Smooth muscle cell (in vitro differentiated cells): Measurements from ENCODE around the gene ABCB6. TPM values are rescaled to one million over a fixed set of nuclear protein-coding genes. Genes with fewer than 3 reads are reported as not detected.
A peak's percentile ranks its signal among the peaks of the same experiment; 100 is the strongest.

Experiments
- DNase-seq: peaks from one replicate; lab custom pipeline; 2025; ENCODE audit not compliant: unreplicated experiment; lab: John Stamatoyannopoulos, UW
- H2AFZ ChIP-seq: fragments of 200-600 bp; sonication (generic); 2 replicates; pipeline ENCODE4 v1.6.0; 2016; ENCODE audit warnings: antibody characterized with exemption, low read depth, mild to moderate bottlenecking
- H3F3A ChIP-seq: fragments of 200-600 bp; sonication (generic); 2 replicates; pipeline ENCODE4 v1.6.0; 2017; ENCODE audit warnings: antibody characterized with exemption, low read depth
- H3K27ac ChIP-seq: fragments of 200-600 bp; sonication (generic); 2 replicates; pipeline ENCODE4 v1.5.1; 2016; ENCODE audit warnings: low read depth, mild to moderate bottlenecking
- H3K27me3 ChIP-seq: fragments of 200-600 bp; sonication (generic); 2 replicates; pipeline ENCODE4 v1.6.1; 2016; ENCODE audit warnings: low read depth, mild to moderate bottlenecking
- H3K36me3 ChIP-seq: fragments of 200-600 bp; sonication (generic); 2 replicates; pipeline ENCODE4 v1.5.1; 2016; ENCODE audit warnings: low read depth
- H3K4me1 ChIP-seq: fragments of 200-600 bp; sonication (generic); 2 replicates; pipeline ENCODE4 v1.5.1; 2016; ENCODE audit warnings: low read depth
- H3K4me2 ChIP-seq: fragments of 200-600 bp; sonication (generic); 2 replicates; pipeline ENCODE4 v1.6.0; 2016; ENCODE audit warnings: mild to moderate bottlenecking
- H3K4me3 ChIP-seq: fragments of 200-600 bp; sonication (generic); 2 replicates; pipeline ENCODE4 v1.5.1; 2016; ENCODE audit warnings: mild to moderate bottlenecking
- H3K79me2 ChIP-seq: fragments of 200-600 bp; sonication (generic); 2 replicates; pipeline ENCODE4 v1.6.0; 2016; ENCODE audit warnings: low read depth, mild to moderate bottlenecking
- H3K9ac ChIP-seq: fragments of 200-600 bp; sonication (generic); 2 replicates; pipeline ENCODE4 v1.6.0; 2016; ENCODE audit warnings: low read depth
- H3K9me3 ChIP-seq: fragments of 200-600 bp; sonication (generic); replicated peaks from 2 replicates; pipeline ENCODE4 v1.5.1; 2016; ENCODE audit warnings: low read depth
- H4K20me1 ChIP-seq: fragments of 200-600 bp; sonication (generic); 2 replicates; pipeline ENCODE4 v1.6.0; 2016; ENCODE audit warnings: low read depth
- WGBS: methylation state at CpG from one replicate; pipeline ENCODE4 v1.1.7; 2016; ENCODE audit warnings: low lambda C conversion rate; 5-methylcytosine and 5-hydroxymethylcytosine counted together
- polyA plus RNA-seq: library from polyadenylated mRNA; unstranded; fragments of >200 nt; fragmentation: Nextera tagmentation; extraction: Ambion mirVana; gene quantifications from 2 replicates; pipeline ENCODE4 v1.2.1, GENCODE V29; 2016
- total RNA-seq: library from RNA; depleted of rRNA; stranded (reverse); fragments of >200 nt; gene quantifications from 2 replicates; pipeline ENCODE4 v1.2.3, GENCODE V29; 2014
- TF ChIP-seq, protein P1 (sequence below): fragments of 200-600 bp; sonication (generic); IDR thresholded peaks from 2 replicates; pipeline ENCODE4 v1.5.1; 2017; ENCODE audit warnings: borderline replicate concordance, mild to moderate bottlenecking, antibody characterized with exemption; ENCODE audit not compliant: insufficient read depth, poor library complexity, severe bottlenecking

ABCB6 gene
- total and polyA plus RNA-seq, 2 experiments from 2014 or later, result 18.2 to 41.3 TPM

GRCh38 chr2:219228911-219229304 lies 10.2 kb upstream of the ABCB6 start:
- Histone ChIP-seq H4K20me1 (peaks cover 8% of the 10 kb centered on the region), H3K27me3 (no peaks in the 10 kb centered on the region), H3K4me3 (peak overlapping the region; percentile 99), H3K9me3 (no peaks in the 10 kb centered on the region), H3K79me2 (peaks cover 46% of the 10 kb centered on the region), H3F3A (peaks cover 7% of the 10 kb centered on the region), H3K36me3 (peaks cover 13% of the 10 kb centered on the region), H2AFZ (peak overlapping the region; percentile 50), H3K9ac (peak overlapping the region; percentile 96), H3K4me2 (peak overlapping the region; percentile 99), H3K27ac (peak overlapping the region; percentile 96), H3K4me1 (peaks cover 18% of the 10 kb centered on the region)
- no peak for DNase-seq
- TF ChIP-seq, protein P1, sequence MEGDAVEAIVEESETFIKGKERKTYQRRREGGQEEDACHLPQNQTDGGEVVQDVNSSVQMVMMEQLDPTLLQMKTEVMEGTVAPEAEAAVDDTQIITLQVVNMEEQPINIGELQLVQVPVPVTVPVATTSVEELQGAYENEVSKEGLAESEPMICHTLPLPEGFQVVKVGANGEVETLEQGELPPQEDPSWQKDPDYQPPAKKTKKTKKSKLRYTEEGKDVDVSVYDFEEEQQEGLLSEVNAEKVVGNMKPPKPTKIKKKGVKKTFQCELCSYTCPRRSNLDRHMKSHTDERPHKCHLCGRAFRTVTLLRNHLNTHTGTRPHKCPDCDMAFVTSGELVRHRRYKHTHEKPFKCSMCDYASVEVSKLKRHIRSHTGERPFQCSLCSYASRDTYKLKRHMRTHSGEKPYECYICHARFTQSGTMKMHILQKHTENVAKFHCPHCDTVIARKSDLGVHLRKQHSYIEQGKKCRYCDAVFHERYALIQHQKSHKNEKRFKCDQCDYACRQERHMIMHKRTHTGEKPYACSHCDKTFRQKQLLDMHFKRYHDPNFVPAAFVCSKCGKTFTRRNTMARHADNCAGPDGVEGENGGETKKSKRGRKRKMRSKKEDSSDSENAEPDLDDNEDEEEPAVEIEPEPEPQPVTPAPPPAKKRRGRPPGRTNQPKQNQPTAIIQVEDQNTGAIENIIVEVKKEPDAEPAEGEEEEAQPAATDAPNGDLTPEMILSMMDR, result no peak
- 8% methylated on average over 18 of the region's 19 CpGs for WGBS

- peak overlapping the region; percentile 99 for H3K4me3 ChIP-seq
- H3K9ac ChIP-seq, result peak overlapping the region; percentile 96
- peaks cover 8% of the 10 kb centered on the region for H4K20me1 ChIP-seq
- no peaks in the 10 kb centered on the region for H3K9me3 ChIP-seq
- DNase-seq, result no peak
- peak overlapping the region; percentile 96 for H3K27ac ChIP-seq
- H3K79me2 ChIP-seq, result peaks cover 46% of the 10 kb centered on the region
- peaks cover 18% of the 10 kb centered on the region for H3K4me1 ChIP-seq
- H3F3A ChIP-seq, result peaks cover 7% of the 10 kb centered on the region
- 77% methylated on average over 7 of the region's 7 CpGs for WGBS
- no peak overlapping the region for H2AFZ ChIP-seq
- H3K36me3 ChIP-seq, result peaks cover 11% of the 10 kb centered on the region
- H3K4me2 ChIP-seq, result peak overlapping the region; percentile 99
- TF ChIP-seq, protein P1, result no peak
- no peaks in the 10 kb centered on the region for H3K27me3 ChIP-seq
Observed at GRCh38 chr2:219228041-219228910, 9.5 kb upstream of the ABCB6 start.

DNA sequence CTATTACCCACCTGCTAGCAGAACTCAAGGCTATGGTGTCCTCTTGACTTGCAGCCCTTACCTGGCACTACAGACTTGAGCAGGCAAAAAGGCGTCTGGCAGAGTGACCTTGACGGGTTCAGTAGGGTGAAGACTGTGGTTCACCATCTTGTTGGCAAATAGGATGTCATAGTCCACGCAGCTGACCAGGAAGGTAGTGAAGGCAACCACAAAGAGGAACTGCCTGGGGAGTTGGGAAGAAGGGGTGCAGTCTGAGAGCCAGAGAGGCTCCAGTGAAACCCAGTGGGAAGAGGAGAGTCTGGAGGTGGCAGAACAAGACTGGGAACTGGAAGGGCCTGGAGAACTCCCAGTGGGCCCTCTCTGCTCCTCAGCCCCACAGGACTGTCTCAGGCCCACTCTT lies 6.6 kb upstream of the ABCB6 start:
- WGBS, result 95% methylated on average over 3 of the region's 3 CpGs
- Histone ChIP-seq H3K79me2 (peaks cover 27% of the 10 kb centered on the region), H4K20me1 (peaks cover 8% of the 10 kb centered on the region), H2AFZ (no peak overlapping the region), H3K4me3 (no peak overlapping the region), H3K9ac (no peak overlapping the region), H3K27me3 (no peaks in the 10 kb centered on the region), H3K9me3 (no peaks in the 10 kb centered on the region), H3K4me2 (no peak overlapping the region), H3K27ac (no peak overlapping the region), H3F3A (peaks cover 5% of the 10 kb centered on the region), H3K36me3 (peaks cover 4% of the 10 kb centered on the region), H3K4me1 (peaks cover 11% of the 10 kb centered on the region)
- no peak for DNase-seq
- TF ChIP-seq, protein P1, result no peak
